Mesenchymal stem cell (in vitro differentiated cells and primary cell): ENCODE data around the gene CDC16.

Experiments used
- DNase-seq: peaks from one replicate; pipeline ENCODE4 v3.0.0-alpha.2; 2013
- H2AFZ ChIP-seq: one replicate; pipeline ENCODE4 v1.6.1; 2013; ENCODE audit warnings: low read depth, mild to moderate bottlenecking, control low read depth, inconsistent platforms, low read length, moderate library complexity
- H2AK5ac ChIP-seq: 2 replicates; pipeline ENCODE4 v1.6.1; 2013; ENCODE audit warnings: low read length, moderate library complexity, mild to moderate bottlenecking, inconsistent platforms; ENCODE audit not compliant: severe bottlenecking
- H2BK120ac ChIP-seq: one replicate; pipeline ENCODE4 v1.6.1; 2013; ENCODE audit warnings: low read depth, mild to moderate bottlenecking, inconsistent platforms, low read length, moderate library complexity
- H2BK12ac ChIP-seq, 2 experiments: one replicate each; pipeline ENCODE4 v1.6.1; 2013; ENCODE audit warnings: inconsistent platforms in 2 of 2, low read length in 2 of 2, mild to moderate bottlenecking in 2 of 2, moderate library complexity in 2 of 2, control low read depth in 1 of 2
- H2BK15ac ChIP-seq: one replicate; pipeline ENCODE4 v1.6.1; 2013; ENCODE audit warnings: mild to moderate bottlenecking, low read depth, inconsistent platforms; ENCODE audit not compliant: poor library complexity, severe bottlenecking
- H2BK5ac ChIP-seq: 2 replicates; pipeline ENCODE4 v1.6.1; 2013; ENCODE audit warnings: low read depth, mild to moderate bottlenecking, low read length, control low read depth, inconsistent platforms; ENCODE audit not compliant: poor library complexity, severe bottlenecking
- H3K14ac ChIP-seq, 2 experiments: one replicate each; pipeline ENCODE4 v1.6.1; 2013; ENCODE audit warnings: inconsistent platforms in 2 of 2, low read length in 2 of 2, control low read depth in 1 of 2, mild to moderate bottlenecking in 1 of 2, moderate library complexity in 1 of 2
- H3K18ac ChIP-seq, 2 experiments: one replicate each; pipeline ENCODE4 v1.6.1; 2013; ENCODE audit warnings: inconsistent platforms in 2 of 2, low read length in 2 of 2, control low read depth in 1 of 2, low read depth in 1 of 2, mild to moderate bottlenecking in 1 of 2
- H3K23ac ChIP-seq, 2 experiments: one replicate each; pipeline ENCODE4 v1.6.1; 2013; ENCODE audit warnings: inconsistent platforms in 2 of 2, low read length in 2 of 2, mild to moderate bottlenecking in 2 of 2, moderate library complexity in 2 of 2, control low read depth in 1 of 2
- H3K27ac ChIP-seq: 2 replicates; pipeline ENCODE4 v1.5.1; 2013; ENCODE audit warnings: mild to moderate bottlenecking, moderate library complexity, low read length, control low read depth, inconsistent platforms; ENCODE audit not compliant: poor library complexity, severe bottlenecking
- H3K27me3 ChIP-seq, 2 experiments: 2 replicates each; pipeline versions ENCODE4 v1.6.1 to v1.7.0; 2013; ENCODE audit warnings: low read length in 2 of 2, mild to moderate bottlenecking in 2 of 2, moderate library complexity in 2 of 2, control low read depth in 1 of 2, inconsistent platforms in 1 of 2; ENCODE audit not compliant: control insufficient read depth in 1 of 2, insufficient read depth in 1 of 2
- H3K36me3 ChIP-seq, 2 experiments: 2 replicates each; pipeline versions ENCODE4 v1.6.1 to v1.7.0; 2013; ENCODE audit warnings: low read length in 2 of 2, control low read depth in 1 of 2, inconsistent platforms in 1 of 2, low read depth in 1 of 2, mild to moderate bottlenecking in 1 of 2; ENCODE audit not compliant: insufficient read depth in 2 of 2, control insufficient read depth in 1 of 2
- H3K4ac ChIP-seq, 2 experiments: one replicate each; pipeline ENCODE4 v1.6.1; 2013; ENCODE audit warnings: inconsistent platforms in 2 of 2, low read length in 2 of 2, mild to moderate bottlenecking in 2 of 2, moderate library complexity in 2 of 2, control low read depth in 1 of 2, low read depth in 1 of 2
- H3K4me1 ChIP-seq: 2 replicates; pipeline ENCODE4 v1.6.1; 2013; ENCODE audit warnings: low read depth, low read length, control low read depth; ENCODE audit not compliant: control insufficient read depth, insufficient read depth
- H3K4me2 ChIP-seq: 2 replicates; pipeline ENCODE4 v1.6.1; 2013; ENCODE audit warnings: low read length, mild to moderate bottlenecking, inconsistent platforms; ENCODE audit not compliant: poor library complexity, severe bottlenecking
- H3K4me3 ChIP-seq, 2 experiments: 2 replicates each; pipeline versions ENCODE4 v1.5.1 to v1.7.0; 2013; ENCODE audit warnings: low read length in 2 of 2, mild to moderate bottlenecking in 2 of 2, control low read depth in 1 of 2, low read depth in 1 of 2; ENCODE audit not compliant: insufficient read depth in 1 of 2
- H3K79me1 ChIP-seq: replicated peaks from 2 replicates; pipeline ENCODE4 v1.6.1; 2013; ENCODE audit warnings: mild to moderate bottlenecking, control low read depth, low read length, inconsistent platforms; ENCODE audit not compliant: poor library complexity, severe bottlenecking
- H3K9ac ChIP-seq: 2 replicates; pipeline ENCODE4 v1.7.0; 2013; ENCODE audit warnings: mild to moderate bottlenecking, low read length, moderate library complexity
- H3K9me3 ChIP-seq: 2 replicates; pipeline ENCODE4 v1.7.0; 2013; ENCODE audit warnings: mild to moderate bottlenecking, low read length; ENCODE audit not compliant: control insufficient read depth
- H4K8ac ChIP-seq: one replicate; pipeline ENCODE4 v1.6.1; 2013; ENCODE audit warnings: inconsistent platforms, mild to moderate bottlenecking, low read length, moderate library complexity
- H4K91ac ChIP-seq: one replicate; pipeline ENCODE4 v1.6.1; 2013; ENCODE audit warnings: mild to moderate bottlenecking, low read length, inconsistent platforms
- WGBS: methylation state at CpG from one replicate; pipeline ENCODE4 v1.1.7; 2013; ENCODE audit warnings: mixed read lengths; 5-methylcytosine and 5-hydroxymethylcytosine counted together

CDC16 gene

GRCh38 chr13:114315074-114315785 lies 80.5 kb downstream of the CDC16 start:
- H3K4ac ChIP-seq, result no peak overlapping the region
- H3K27ac ChIP-seq, result peak overlapping the region; percentile 60
- H2BK12ac ChIP-seq, result no peak overlapping the region
- peaks cover 0 to 2% of the 10 kb centered on the region in 2 experiments for H3K36me3 ChIP-seq
- no peak overlapping the region for H2AFZ ChIP-seq
- peaks cover 16% of the 10 kb centered on the region for H3K4me1 ChIP-seq
- no peak overlapping the region for H2AK5ac ChIP-seq
- no peak overlapping the region for H2BK120ac ChIP-seq
- H2BK15ac ChIP-seq, result no peak overlapping the region
- peak overlapping the region; percentile 71 for H3K4me2 ChIP-seq
- H3K9ac ChIP-seq, result peak overlapping the region; percentile 94
- no peak overlapping the region for H4K91ac ChIP-seq
- DNase-seq, result no peak
- H3K14ac ChIP-seq, result no peak overlapping the region
- no peak overlapping the region for H3K23ac ChIP-seq
- no peak overlapping the region for H4K8ac ChIP-seq
- peaks cover 2% of the 10 kb centered on the region for H3K79me1 ChIP-seq
- no peaks in the 10 kb centered on the region for H3K9me3 ChIP-seq
- H2BK5ac ChIP-seq, result no peak overlapping the region
- 68% methylated on average over 2 of the region's 7 CpGs for WGBS
- no peaks in the 10 kb centered on the region for H3K27me3 ChIP-seq
- peak overlapping the region in 1 of 2 experiments; percentile 91 for H3K4me3 ChIP-seq
- H3K18ac ChIP-seq, result no peak overlapping the region

- H2BK120ac ChIP-seq, result no peak overlapping the region
- H2BK12ac ChIP-seq, result no peak overlapping the region
- no peak overlapping the region for H3K4ac ChIP-seq
- no peak overlapping the region for H3K27ac ChIP-seq
- peaks cover 9% of the 10 kb centered on the region for H3K79me1 ChIP-seq
- H4K8ac ChIP-seq, result no peak overlapping the region
- H2AFZ ChIP-seq, result no peak overlapping the region
- H3K4me3 ChIP-seq, result no peak overlapping the region
- H3K14ac ChIP-seq, result no peak overlapping the region
- H3K27me3 ChIP-seq, result no peaks in the 10 kb centered on the region
- no peak overlapping the region for H3K18ac ChIP-seq
- peak; percentile 17 for DNase-seq
- H3K4me2 ChIP-seq, result no peak overlapping the region
- WGBS, result no CpG with 5 or more reads among the region's 1 CpG
- no peak overlapping the region for H2BK15ac ChIP-seq
- H2BK5ac ChIP-seq, result no peak overlapping the region
- H3K36me3 ChIP-seq, result peaks cover 3 to 31% of the 10 kb centered on the region in 2 experiments
- no peak overlapping the region for H2AK5ac ChIP-seq
- H3K4me1 ChIP-seq, result peaks cover 13% of the 10 kb centered on the region
- no peak overlapping the region for H4K91ac ChIP-seq
- H3K9me3 ChIP-seq, result no peaks in the 10 kb centered on the region
- no peak overlapping the region for H3K23ac ChIP-seq
- peak overlapping the region; percentile 41 for H3K9ac ChIP-seq
Measured at GRCh38 chr13:114318624-114319023, 83.9 kb downstream of the CDC16 start.

GRCh38 chr13:114319441-114319913 lies 84.8 kb downstream of the CDC16 start:
- H3K36me3 ChIP-seq, result peaks cover 8 to 40% of the 10 kb centered on the region in 2 experiments
- no peak overlapping the region for H2AFZ ChIP-seq
- H3K4me3 ChIP-seq, result no peak overlapping the region
- H2BK12ac ChIP-seq, result no peak overlapping the region
- no peak overlapping the region for H2AK5ac ChIP-seq
- H3K23ac ChIP-seq, result no peak overlapping the region
- H3K18ac ChIP-seq, result no peak overlapping the region
- H4K91ac ChIP-seq, result no peak overlapping the region
- no peaks in the 10 kb centered on the region for H3K9me3 ChIP-seq
- H4K8ac ChIP-seq, result no peak overlapping the region
- H3K27me3 ChIP-seq, result no peaks in the 10 kb centered on the region
- DNase-seq, result peak; percentile 77
- no peak overlapping the region for H3K4me2 ChIP-seq
- H2BK15ac ChIP-seq, result no peak overlapping the region
- no peak overlapping the region for H2BK120ac ChIP-seq
- no peak overlapping the region for H3K14ac ChIP-seq
- peaks cover 17% of the 10 kb centered on the region for H3K79me1 ChIP-seq
- H2BK5ac ChIP-seq, result no peak overlapping the region
- peak overlapping the region; percentile 41 for H3K9ac ChIP-seq
- H3K27ac ChIP-seq, result peak overlapping the region; percentile 18
- 12% methylated on average over 3 of the region's 3 CpGs for WGBS
- H3K4ac ChIP-seq, result no peak overlapping the region
- peaks cover 13% of the 10 kb centered on the region for H3K4me1 ChIP-seq

- Histone ChIP-seq H3K9ac (no peak overlapping the region), H2BK15ac (no peak overlapping the region), H2BK120ac (no peak overlapping the region), H3K4me2 (no peak overlapping the region), H2AK5ac (peak overlapping the region; percentile 72), H3K14ac (no peak overlapping the region), H2AFZ (no peak overlapping the region), H4K91ac (no peak overlapping the region), H4K8ac (no peak overlapping the region), H2BK5ac (no peak overlapping the region), H3K23ac (no peak overlapping the region), H3K4ac (peak overlapping the region in 1 of 2 experiments; percentile 27), H3K4me1 (peaks cover 13% of the 10 kb centered on the region), H3K4me3 (no peak overlapping the region), H3K27me3 (no peaks in the 10 kb centered on the region), H2BK12ac (no peak overlapping the region), H3K79me1 (peaks cover 23% of the 10 kb centered on the region), H3K9me3 (no peaks in the 10 kb centered on the region), H3K18ac (peak overlapping the region; percentile 37 to 64), H3K36me3 (peaks cover 14 to 46% of the 10 kb centered on the region in 2 experiments), H3K27ac (peak overlapping the region; percentile 18)
- no peak for DNase-seq
Measured at GRCh38 chr13:114320065-114320464, 85.4 kb downstream of the CDC16 start.
